WTC11 (cell line): ENCODE results near the gene FSTL4. TPM values are rescaled to one million over a fixed set of nuclear protein-coding genes. Genes with fewer than 3 reads are reported as not detected.

Experiments
- ATAC-seq: fragments of 200-7000 bp; cut with Tn5 transposase; 2 replicates; pipeline ENCODE4 v1.10.0; 2021; ENCODE audit warnings: mild to moderate bottlenecking, moderate library complexity
- CTCF ChIA-PET: fragments of 300-600 bp; sonication (Branson Sonifier 250); formaldehyde crosslinking; loops from one replicate; lab custom pipeline; 2021; ENCODE audit warnings: antibody characterized with exemption; lab: Charles Lee
- POLR2A ChIA-PET: fragments of 350-600 bp; sonication (Branson Sonifier 250); formaldehyde crosslinking; loops from one replicate; lab custom pipeline; 2021; ENCODE audit warnings: antibody characterized with exemption; lab: Charles Lee
- DNase-seq: peaks from one replicate; pipeline ENCODE4 v3.0.0; 2021; ENCODE audit warnings: low spot score
- H3K27ac Mint-ChIP-seq: 2 replicates; pipeline ENCODE4 v1.8.0; 2021; ENCODE audit warnings: mixed read lengths
- H3K27me3 Mint-ChIP-seq: 2 replicates; pipeline ENCODE4 v1.8.0; 2021; ENCODE audit warnings: low read depth, mild to moderate bottlenecking, moderate library complexity, mixed read lengths
- H3K36me3 Mint-ChIP-seq: 2 replicates; pipeline ENCODE4 v1.8.0; 2021; ENCODE audit warnings: mixed read lengths
- H3K4me1 Mint-ChIP-seq: 2 replicates; pipeline ENCODE4 v1.8.0; 2022; ENCODE audit warnings: mixed read lengths
- H3K4me3 Mint-ChIP-seq: 2 replicates; pipeline ENCODE4 v1.8.0; 2021; ENCODE audit warnings: mild to moderate bottlenecking, moderate library complexity, mixed read lengths
- H3K9me3 Mint-ChIP-seq: 2 replicates; pipeline ENCODE4 v1.8.0; 2021; ENCODE audit warnings: mixed read lengths
- CREB1 ChIP-seq: sonication (generic); formaldehyde crosslinking; IDR thresholded peaks from 2 replicates; pipeline ENCODE4 v1.8.0; 2023; ENCODE audit warnings: mild to moderate bottlenecking, missing genetic modification reagents
- ELF4 ChIP-seq: sonication (generic); formaldehyde crosslinking; IDR thresholded peaks from 2 replicates; pipeline ENCODE4 v1.8.1; 2022; ENCODE audit warnings: low read depth, mild to moderate bottlenecking, moderate library complexity, missing genetic modification reagents
- FOXJ3 ChIP-seq: sonication (generic); formaldehyde crosslinking; IDR thresholded peaks from 2 replicates; pipeline ENCODE4 v1.9.0; 2021; ENCODE audit warnings: missing genetic modification reagents, mild to moderate bottlenecking, borderline replicate concordance
- FOXK1 ChIP-seq: sonication (generic); formaldehyde crosslinking; IDR thresholded peaks from 2 replicates; pipeline ENCODE4 v1.8.0; 2022; ENCODE audit warnings: mild to moderate bottlenecking, moderate library complexity, missing genetic modification reagents
- GRHL2 ChIP-seq: fragments of 250-450 bp; sonication (Bioruptor Pico); IDR thresholded peaks from 2 replicates; pipeline ENCODE4 v1.8.0; 2022; ENCODE audit warnings: mild to moderate bottlenecking, moderate library complexity; ENCODE audit not compliant: insufficient replicate concordance, severe bottlenecking
- GTF2I ChIP-seq: fragments of 250-450 bp; sonication (Bioruptor Pico); conservative IDR thresholded peaks from 2 replicates; pipeline ENCODE4 v1.4.0; 2021; ENCODE audit warnings: mild to moderate bottlenecking
- HMGA2 ChIP-seq: fragments of 250-450 bp; sonication (Bioruptor Pico); IDR thresholded peaks from 2 replicates; pipeline ENCODE4 v1.4.0; 2021; ENCODE audit warnings: mild to moderate bottlenecking, moderate library complexity
- MYBL2 ChIP-seq: sonication (generic); formaldehyde crosslinking; IDR thresholded peaks from 2 replicates; pipeline ENCODE4 v1.8.1; 2023; ENCODE audit warnings: mild to moderate bottlenecking, moderate library complexity, missing genetic modification reagents
- NFATC4 ChIP-seq: fragments of 250-450 bp; sonication (Bioruptor Pico); IDR thresholded peaks from 2 replicates; pipeline ENCODE4 v1.9.0; 2021; ENCODE audit warnings: mild to moderate bottlenecking
- NFE2L1 ChIP-seq: sonication (generic); formaldehyde crosslinking; IDR thresholded peaks from 2 replicates; pipeline ENCODE4 v1.8.1; 2023; ENCODE audit warnings: missing genetic modification reagents
- NR1H2 ChIP-seq: sonication (generic); formaldehyde crosslinking; IDR thresholded peaks from 2 replicates; pipeline ENCODE4 v1.9.0; 2021; ENCODE audit warnings: mild to moderate bottlenecking, moderate library complexity, missing genetic modification reagents
- RELA ChIP-seq: sonication (generic); formaldehyde crosslinking; IDR thresholded peaks from 2 replicates; pipeline ENCODE4 v1.8.1; 2022; ENCODE audit warnings: missing genetic modification reagents, mild to moderate bottlenecking, borderline replicate concordance
- RORB ChIP-seq: fragments of 250-450 bp; sonication (Bioruptor Pico); IDR thresholded peaks from 2 replicates; pipeline ENCODE4 v1.9.0; 2021; ENCODE audit warnings: mild to moderate bottlenecking
- SMAD3 ChIP-seq: sonication (generic); formaldehyde crosslinking; IDR thresholded peaks from 2 replicates; pipeline ENCODE4 v1.8.0; 2022; ENCODE audit warnings: missing genetic modification reagents, mild to moderate bottlenecking, borderline replicate concordance
- SMAD4 ChIP-seq: sonication (generic); formaldehyde crosslinking; IDR thresholded peaks from 2 replicates; pipeline ENCODE4 v1.8.0; 2022; ENCODE audit warnings: mild to moderate bottlenecking, missing genetic modification reagents
- TEAD4 ChIP-seq: sonication (generic); formaldehyde crosslinking; IDR thresholded peaks from 2 replicates; pipeline ENCODE4 v1.8.0; 2022; ENCODE audit warnings: mild to moderate bottlenecking, missing genetic modification reagents
- TP53 ChIP-seq: sonication (generic); formaldehyde crosslinking; IDR thresholded peaks from 2 replicates; pipeline ENCODE4 v1.8.1; 2023; ENCODE audit warnings: mild to moderate bottlenecking, missing genetic modification reagents
- ZBTB21 ChIP-seq: sonication (generic); formaldehyde crosslinking; IDR thresholded peaks from 2 replicates; pipeline ENCODE4 v1.8.1; 2023; ENCODE audit warnings: mild to moderate bottlenecking, missing genetic modification reagents, borderline replicate concordance
- ZNF219 ChIP-seq: sonication (generic); formaldehyde crosslinking; IDR thresholded peaks from 2 replicates; pipeline ENCODE4 v1.8.0; 2023; ENCODE audit warnings: missing genetic modification reagents, mild to moderate bottlenecking, borderline replicate concordance
- total RNA-seq: library from RNA; stranded (reverse); gene quantifications from 3 replicates; pipeline ENCODE4 v1.2.3, GENCODE V29; 2021
- TF ChIP-seq, protein P1 (sequence below): fragments of 250-450 bp; sonication (Bioruptor Pico); IDR thresholded peaks from 2 replicates; pipeline ENCODE4 v1.9.0; 2021; ENCODE audit warnings: mild to moderate bottlenecking
- TF ChIP-seq, protein P2 (sequence below): fragments of 250-450 bp; sonication (Bioruptor Pico); IDR thresholded peaks from 2 replicates; pipeline ENCODE4 v2.1.2; 2022; ENCODE audit warnings: mild to moderate bottlenecking, moderate library complexity
- TF ChIP-seq, protein P3 (sequence below): sonication (generic); formaldehyde crosslinking; IDR thresholded peaks from 2 replicates; pipeline ENCODE4 v1.8.0; 2022; ENCODE audit warnings: mild to moderate bottlenecking, missing genetic modification reagents

The FSTL4 gene
- total RNA-seq, 1 experiment from 2014 or later: 6.1 TPM

DNA sequence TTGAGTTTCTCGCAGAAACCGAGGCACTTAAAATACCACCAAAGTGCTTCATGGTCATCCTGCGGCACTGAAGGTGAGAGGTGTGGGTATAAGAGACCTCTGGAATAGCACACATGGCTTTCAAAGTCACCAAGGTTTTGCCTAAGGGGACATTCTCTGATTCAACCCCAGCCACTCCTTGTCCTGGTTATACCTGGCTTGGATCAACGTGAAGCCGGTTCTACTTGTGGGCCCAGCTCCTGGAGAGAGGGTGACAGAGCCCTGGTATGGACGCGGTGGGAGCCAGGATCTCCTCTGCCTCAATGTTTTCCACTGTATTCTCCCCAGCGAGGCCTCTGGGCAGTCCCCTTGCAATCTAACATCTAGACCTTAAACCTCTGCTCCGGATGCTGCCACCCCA is 132.0 kb downstream of the FSTL4 start (continued):
- TF ChIP-seq, protein P1, sequence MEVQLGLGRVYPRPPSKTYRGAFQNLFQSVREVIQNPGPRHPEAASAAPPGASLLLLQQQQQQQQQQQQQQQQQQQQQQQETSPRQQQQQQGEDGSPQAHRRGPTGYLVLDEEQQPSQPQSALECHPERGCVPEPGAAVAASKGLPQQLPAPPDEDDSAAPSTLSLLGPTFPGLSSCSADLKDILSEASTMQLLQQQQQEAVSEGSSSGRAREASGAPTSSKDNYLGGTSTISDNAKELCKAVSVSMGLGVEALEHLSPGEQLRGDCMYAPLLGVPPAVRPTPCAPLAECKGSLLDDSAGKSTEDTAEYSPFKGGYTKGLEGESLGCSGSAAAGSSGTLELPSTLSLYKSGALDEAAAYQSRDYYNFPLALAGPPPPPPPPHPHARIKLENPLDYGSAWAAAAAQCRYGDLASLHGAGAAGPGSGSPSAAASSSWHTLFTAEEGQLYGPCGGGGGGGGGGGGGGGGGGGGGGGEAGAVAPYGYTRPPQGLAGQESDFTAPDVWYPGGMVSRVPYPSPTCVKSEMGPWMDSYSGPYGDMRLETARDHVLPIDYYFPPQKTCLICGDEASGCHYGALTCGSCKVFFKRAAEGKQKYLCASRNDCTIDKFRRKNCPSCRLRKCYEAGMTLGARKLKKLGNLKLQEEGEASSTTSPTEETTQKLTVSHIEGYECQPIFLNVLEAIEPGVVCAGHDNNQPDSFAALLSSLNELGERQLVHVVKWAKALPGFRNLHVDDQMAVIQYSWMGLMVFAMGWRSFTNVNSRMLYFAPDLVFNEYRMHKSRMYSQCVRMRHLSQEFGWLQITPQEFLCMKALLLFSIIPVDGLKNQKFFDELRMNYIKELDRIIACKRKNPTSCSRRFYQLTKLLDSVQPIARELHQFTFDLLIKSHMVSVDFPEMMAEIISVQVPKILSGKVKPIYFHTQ (CRISPR knock-in tag): no peak
- TF ChIP-seq SMAD3 (CRISPR knock-in tag): no peak
- TF ChIP-seq GTF2I (CRISPR knock-in tag): no peak

DNA sequence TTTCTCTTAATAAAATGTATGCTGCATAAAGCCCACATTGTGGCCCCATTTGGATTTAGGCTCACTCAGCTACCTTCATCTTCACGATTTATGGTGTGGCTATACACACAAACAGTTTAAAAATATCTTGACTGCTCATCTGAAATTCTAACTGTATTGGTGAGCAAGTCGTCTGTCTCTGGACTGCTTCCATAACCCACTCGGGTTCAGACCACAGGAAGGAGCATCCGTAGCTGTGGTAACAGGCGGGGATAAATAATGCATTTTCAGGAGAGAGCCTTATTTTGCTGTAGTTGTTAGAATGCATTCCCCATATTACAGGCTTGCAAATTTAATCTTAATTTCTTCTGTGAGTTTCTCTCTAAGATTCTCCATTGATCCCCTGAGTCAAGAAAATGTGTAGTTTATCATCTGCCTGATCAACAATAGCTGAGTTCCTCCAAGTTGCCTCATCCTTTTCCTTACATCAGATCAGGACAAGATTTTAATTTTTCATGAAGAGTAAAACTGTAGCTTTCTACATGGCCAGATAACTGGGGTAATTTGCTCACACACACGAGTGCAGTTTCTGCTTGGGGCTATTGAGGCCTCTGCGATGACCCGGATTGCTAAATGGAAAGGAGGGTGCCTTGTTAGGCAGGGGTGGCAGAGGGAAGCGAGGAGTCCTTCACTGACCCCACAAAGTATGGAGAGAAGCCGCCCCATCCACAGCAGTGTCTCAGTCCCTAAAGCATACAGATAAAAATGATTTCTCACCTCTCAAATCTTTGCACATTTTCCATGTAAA is 133.9 kb downstream of the FSTL4 start:
- no peak for DNase-seq
- Mint-ChIP-seq H3K4me1 (peaks cover 6% of the 10 kb centered on the region), H3K36me3 (peaks cover 3% of the 10 kb centered on the region; the same call in 1 of the 2 replicates), H3K9me3 (peaks cover 6% of the 10 kb centered on the region), H3K27me3 (no peaks in the 10 kb centered on the region), H3K27ac (no peak overlapping the region), H3K4me3 (no peak overlapping the region)
- CTCF ChIA-PET: interaction anchor here (0.7 kb wide), 1 partner anchor 18 kb away, joined by 3 read pairs; no protein-coding TSS in a partner anchor
- POLR2A ChIA-PET: no interaction called here
- ATAC-seq: no peak
- no peak for TF ChIP-seq RELA (CRISPR knock-in tag)
- no peak for TF ChIP-seq GTF2I (CRISPR knock-in tag)
- TF ChIP-seq ZNF219 (CRISPR knock-in tag): no peak
- TF ChIP-seq FOXK1 (CRISPR knock-in tag): no peak
- no peak for TF ChIP-seq RORB (CRISPR knock-in tag)
- TF ChIP-seq NR1H2: no peak
- no peak for TF ChIP-seq MYBL2 (CRISPR knock-in tag)
- TF ChIP-seq SMAD4: no peak
- no peak for TF ChIP-seq ZBTB21 (CRISPR knock-in tag)
- no peak for TF ChIP-seq TP53
- no peak for TF ChIP-seq CREB1 (CRISPR knock-in tag)
- TF ChIP-seq HMGA2: no peak
- TF ChIP-seq GRHL2 (CRISPR knock-in tag): no peak
- TF ChIP-seq, protein P2, sequence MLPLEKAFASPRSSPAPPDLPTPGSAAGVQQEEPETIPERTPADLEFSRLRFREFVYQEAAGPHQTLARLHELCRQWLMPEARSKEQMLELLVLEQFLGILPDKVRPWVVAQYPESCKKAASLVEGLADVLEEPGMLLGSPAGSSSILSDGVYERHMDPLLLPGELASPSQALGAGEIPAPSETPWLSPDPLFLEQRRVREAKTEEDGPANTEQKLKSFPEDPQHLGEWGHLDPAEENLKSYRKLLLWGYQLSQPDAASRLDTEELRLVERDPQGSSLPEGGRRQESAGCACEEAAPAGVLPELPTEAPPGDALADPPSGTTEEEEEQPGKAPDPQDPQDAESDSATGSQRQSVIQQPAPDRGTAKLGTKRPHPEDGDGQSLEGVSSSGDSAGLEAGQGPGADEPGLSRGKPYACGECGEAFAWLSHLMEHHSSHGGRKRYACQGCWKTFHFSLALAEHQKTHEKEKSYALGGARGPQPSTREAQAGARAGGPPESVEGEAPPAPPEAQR (CRISPR knock-in tag): no peak
- no peak for TF ChIP-seq FOXJ3 (CRISPR knock-in tag)
- no peak for TF ChIP-seq NFE2L1
- no peak for TF ChIP-seq NFATC4 (CRISPR knock-in tag)
- TF ChIP-seq, protein P3, sequence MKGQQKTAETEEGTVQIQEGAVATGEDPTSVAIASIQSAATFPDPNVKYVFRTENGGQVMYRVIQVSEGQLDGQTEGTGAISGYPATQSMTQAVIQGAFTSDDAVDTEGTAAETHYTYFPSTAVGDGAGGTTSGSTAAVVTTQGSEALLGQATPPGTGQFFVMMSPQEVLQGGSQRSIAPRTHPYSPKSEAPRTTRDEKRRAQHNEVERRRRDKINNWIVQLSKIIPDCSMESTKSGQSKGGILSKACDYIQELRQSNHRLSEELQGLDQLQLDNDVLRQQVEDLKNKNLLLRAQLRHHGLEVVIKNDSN: no peak

DNA sequence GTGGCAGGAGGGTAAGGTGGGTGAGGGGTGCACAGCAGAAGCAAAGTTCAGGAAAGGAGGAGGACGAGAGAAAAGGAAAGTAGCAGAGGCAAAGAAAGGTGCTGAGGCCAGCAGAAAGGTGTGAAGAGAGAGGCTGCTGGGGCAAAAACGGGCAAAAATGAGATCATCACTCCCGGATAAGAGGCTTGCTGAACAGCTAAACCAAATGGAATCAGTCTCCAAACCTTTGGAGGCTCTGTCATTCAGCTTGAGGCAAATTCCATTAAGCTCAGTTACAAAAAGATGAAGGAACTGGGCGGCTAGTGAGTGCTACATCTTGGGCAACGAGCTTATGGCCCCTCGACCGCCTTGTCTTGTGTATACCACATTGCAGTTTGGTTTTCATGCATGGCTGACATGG is 136.4 kb downstream of the FSTL4 start:
- no peaks in the 10 kb centered on the region; the same call in 1 of the 2 replicates for H3K4me1 Mint-ChIP-seq
- no peaks in the 10 kb centered on the region for H3K27me3 Mint-ChIP-seq
- ChIA-PET CTCF (interaction anchor here (1.6 kb wide), 1 partner anchor 16 kb away, joined by 5 read pairs; no protein-coding TSS in a partner anchor), POLR2A (no interaction called here)
- H3K27ac Mint-ChIP-seq: no peak overlapping the region; the same call in 1 of the 2 replicates
- no peaks in the 10 kb centered on the region for H3K36me3 Mint-ChIP-seq
- no peaks in the 10 kb centered on the region for H3K9me3 Mint-ChIP-seq
- H3K4me3 Mint-ChIP-seq: no peak overlapping the region
- no peak for TF ChIP-seq TEAD4
- no peak for TF ChIP-seq ELF4 (CRISPR knock-in tag)
- no peak for ATAC-seq
- no peak for DNase-seq
